ENCODE results near the gene IL10RA. TPM values are rescaled to one million over a fixed set of nuclear protein-coding genes. Genes with fewer than 3 reads are reported as not detected.

Gene IL10RA
- total RNA-seq, 1 donor from 2014 or later = 7.8 TPM

DNA sequence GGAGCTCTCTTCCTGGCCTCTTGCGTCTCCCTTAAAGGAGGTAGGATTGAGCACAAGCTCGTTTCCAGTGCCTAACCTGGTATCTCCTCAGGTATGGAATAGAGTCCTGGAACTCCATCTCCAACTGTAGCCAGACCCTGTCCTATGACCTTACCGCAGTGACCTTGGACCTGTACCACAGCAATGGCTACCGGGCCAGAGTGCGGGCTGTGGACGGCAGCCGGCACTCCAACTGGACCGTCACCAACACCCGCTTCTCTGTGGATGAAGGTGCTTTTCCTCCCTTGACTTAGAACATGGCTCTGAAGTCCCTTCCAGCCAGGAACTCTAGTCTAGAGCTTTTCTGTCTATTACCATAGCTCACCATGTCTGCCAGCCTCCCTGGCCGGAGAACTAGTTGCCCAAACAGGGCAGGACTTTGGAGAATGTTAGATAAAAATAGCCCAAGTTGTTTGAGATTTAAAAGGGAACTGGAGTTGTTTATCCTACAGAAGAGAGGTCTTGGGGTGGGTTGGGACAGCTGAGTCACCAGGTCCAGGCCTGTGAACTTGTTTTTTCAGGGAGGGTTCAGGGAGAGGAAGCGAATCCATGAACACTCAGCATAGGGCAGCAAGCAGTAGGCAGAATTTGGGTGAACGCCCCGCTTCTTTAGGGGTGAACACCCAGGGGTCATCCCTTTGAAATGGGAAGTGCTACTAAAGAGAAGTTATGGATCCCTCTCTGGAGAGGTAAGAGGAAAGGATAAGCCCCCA lies 3.3 kb downstream of the IL10RA start:
- DNase-seq (ENCODE audit: low spot score) = no peak
- peak; percentile 20 for ATAC-seq

DNA sequence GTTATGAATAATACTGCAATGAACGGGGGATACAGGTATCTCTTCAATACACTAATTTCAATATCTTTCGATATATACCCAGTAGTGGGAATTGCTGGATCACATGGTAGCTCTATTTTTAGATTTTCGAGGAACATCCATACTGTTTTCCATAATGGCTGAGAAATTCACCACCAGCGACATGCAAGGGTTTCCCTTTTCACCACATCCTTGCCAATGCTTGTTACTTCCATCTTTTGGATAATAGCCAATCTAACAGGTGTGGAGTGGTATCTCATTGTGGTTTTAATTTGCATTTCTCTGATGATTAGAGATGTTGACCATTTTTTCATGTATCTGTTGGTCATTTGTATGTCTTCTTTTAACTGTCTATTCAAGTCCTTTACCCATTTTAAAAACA lies 5.9 kb downstream of the IL10RA start:
- no peak for ATAC-seq
- DNase-seq (ENCODE audit: low spot score) = no peak

DNA sequence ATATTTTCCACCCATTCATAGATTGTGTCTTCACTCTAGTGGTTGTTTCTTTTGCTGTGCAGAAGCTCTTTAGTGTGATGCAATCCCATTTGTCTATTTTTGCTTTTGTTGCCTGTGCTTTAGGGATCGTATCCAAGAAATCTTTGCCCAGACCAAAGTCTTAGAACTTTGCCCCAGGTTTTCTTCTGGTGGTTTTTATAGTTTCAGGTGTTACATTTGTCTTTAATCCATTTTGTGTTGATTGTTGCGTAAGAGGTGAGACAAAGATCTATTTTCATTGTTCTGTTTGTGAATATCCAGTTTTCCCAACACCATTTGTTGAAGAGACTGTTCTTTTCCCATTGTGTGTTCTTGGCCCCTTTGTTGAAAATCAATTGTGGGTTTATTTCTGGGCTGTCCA lies 6.4 kb downstream of the IL10RA start:
- no peak for DNase-seq (ENCODE audit: low spot score)
- peak; percentile 16 for ATAC-seq

DNA sequence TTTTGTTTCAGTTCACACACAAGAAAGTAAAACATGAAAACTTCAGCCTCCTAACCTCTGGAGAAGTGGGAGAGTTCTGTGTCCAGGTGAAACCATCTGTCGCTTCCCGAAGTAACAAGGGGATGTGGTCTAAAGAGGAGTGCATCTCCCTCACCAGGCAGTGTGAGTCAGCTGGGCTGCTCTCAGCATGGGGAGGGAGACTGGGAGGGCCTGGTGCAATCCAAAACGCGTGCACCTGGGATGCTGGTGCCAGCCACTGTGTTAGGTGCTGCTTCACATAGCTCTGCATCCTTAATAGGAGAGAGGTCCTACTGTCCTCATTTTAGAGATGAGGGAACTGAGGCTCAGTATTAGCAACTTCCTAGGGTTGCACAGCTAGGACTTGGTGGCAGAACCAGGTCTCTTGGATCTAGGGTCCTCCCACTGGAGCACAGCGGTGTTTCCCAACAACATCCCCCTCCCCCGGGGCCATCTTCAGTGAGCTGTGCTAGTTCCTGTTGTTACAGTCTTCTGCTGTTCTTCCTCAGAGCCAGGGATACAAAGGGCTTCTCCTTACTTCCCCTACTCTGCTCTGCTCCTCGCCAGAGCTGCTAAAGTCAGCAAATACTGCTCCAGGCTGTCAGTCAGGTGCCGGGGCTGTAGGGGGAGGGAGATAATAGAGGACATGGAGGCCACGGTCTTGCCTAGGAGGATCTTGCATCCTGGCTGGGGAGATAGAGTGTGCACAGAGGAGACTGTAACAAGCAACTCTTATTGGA lies 8.0 kb downstream of the IL10RA start:
- ATAC-seq = peak; percentile 61

DNA sequence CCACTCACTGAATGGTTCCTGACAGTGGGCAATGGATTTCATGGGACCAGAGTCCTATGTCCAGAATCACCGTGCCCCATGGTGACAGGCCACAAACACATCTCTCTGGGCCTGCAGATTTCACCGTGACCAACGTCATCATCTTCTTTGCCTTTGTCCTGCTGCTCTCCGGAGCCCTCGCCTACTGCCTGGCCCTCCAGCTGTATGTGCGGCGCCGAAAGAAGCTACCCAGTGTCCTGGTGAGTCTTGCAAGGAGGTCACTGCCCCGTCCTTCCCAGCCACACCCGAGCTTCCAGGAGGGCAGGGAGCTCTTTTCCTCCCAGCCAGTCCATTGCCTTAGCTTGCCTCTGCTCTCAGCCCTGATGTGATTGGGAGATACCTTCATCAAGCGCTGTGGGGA lies 9.3 kb downstream of the IL10RA start:
- DNase-seq (ENCODE audit: low spot score) (no peak), ATAC-seq (no peak)

More for the DNA sequence above, 8.0 kb downstream of the IL10RA start:
- DNase-seq (ENCODE audit: low spot score) = no peak

DNA sequence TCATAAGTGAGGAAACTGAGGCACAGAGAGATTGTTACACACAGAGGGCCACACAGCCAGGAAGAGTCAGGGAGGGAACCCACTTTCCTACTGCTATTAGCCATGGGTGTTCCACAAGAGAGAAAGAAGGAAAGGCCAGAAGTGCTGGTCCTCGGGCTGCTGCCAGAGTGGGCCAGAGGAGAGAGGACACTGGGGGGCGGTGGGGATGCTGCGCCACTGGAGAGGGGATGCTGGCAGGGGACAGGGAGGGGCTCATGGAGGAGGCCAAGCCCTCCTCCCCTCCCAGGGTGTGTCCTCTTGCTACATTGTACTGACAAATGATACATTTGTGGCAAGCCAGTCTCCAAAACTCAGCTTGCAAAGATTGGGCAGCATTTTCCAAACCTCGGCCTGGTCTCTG lies 9.9 kb downstream of the IL10RA start:
- no peak for DNase-seq (ENCODE audit: low spot score)

DNA sequence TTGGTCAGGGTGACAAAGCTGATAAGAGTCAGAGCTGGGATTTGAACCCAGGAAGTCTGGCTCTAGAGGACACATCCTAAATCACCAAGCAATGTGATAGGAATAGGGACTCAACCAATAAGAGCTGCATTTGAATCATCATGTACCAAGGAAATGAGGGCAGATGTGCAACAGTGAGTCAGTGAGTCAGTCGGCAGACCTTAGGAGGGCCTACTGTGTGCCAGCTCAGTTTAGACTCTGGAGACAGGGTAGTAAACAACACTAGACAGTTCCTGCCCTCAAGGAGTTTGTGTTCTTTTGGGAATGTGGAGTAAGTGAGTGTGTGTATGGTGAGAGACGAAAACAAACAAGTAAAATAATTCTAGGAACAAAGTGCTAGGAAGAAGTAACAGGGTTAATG lies 11.2 kb downstream of the IL10RA start:
- ATAC-seq = no peak
- no peak for DNase-seq (ENCODE audit: low spot score)

More for the DNA sequence above, 9.9 kb downstream of the IL10RA start:
- ATAC-seq = no peak

DNA sequence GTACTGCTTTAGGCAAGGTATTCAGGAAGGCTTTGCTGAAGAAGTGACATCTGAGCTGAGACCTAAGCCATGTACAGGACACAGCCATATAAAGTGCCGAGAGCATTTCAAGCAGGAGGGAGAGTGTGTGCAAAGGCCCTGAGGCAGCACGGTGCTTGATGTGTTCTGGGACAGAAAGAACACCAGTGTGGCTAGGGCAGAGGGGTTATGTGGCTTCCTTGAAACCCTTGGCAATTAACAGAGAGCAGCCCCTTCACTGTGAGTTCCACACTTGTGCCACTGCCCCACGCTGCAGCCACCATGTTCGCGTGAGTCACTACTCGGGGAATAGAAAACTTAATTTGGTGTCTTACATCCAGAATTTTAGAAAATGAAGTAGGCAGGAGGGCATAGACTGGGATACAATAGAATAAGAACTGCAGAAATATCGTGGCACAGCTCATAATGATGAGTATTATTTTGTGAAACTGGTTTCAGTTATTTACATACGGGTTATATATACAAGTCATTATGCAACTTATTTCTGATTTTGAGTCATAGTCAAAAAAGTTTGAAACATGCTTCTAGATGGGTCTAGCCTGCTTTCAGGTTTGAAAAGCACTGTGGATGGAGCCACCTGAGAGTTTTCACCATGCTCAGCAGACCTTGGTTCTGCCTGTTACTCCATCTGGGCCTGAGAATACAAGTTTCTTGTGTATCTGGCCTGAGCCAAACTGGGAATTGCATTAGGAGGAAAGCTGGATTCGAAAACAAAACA lies 11.8 kb downstream of the IL10RA start:
- DNase-seq (ENCODE audit: low spot score) = no peak

DNA sequence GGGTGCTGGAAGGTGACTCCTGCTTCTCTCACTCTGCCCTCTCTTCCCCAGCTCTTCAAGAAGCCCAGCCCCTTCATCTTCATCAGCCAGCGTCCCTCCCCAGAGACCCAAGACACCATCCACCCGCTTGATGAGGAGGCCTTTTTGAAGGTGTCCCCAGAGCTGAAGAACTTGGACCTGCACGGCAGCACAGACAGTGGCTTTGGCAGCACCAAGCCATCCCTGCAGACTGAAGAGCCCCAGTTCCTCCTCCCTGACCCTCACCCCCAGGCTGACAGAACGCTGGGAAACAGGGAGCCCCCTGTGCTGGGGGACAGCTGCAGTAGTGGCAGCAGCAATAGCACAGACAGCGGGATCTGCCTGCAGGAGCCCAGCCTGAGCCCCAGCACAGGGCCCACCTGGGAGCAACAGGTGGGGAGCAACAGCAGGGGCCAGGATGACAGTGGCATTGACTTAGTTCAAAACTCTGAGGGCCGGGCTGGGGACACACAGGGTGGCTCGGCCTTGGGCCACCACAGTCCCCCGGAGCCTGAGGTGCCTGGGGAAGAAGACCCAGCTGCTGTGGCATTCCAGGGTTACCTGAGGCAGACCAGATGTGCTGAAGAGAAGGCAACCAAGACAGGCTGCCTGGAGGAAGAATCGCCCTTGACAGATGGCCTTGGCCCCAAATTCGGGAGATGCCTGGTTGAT lies 12.6 kb downstream of the IL10RA start:
- DNase-seq (ENCODE audit: low spot score) (no peak), ATAC-seq (no peak)

More for the DNA sequence above, 11.8 kb downstream of the IL10RA start:
- no peak for ATAC-seq

DNA sequence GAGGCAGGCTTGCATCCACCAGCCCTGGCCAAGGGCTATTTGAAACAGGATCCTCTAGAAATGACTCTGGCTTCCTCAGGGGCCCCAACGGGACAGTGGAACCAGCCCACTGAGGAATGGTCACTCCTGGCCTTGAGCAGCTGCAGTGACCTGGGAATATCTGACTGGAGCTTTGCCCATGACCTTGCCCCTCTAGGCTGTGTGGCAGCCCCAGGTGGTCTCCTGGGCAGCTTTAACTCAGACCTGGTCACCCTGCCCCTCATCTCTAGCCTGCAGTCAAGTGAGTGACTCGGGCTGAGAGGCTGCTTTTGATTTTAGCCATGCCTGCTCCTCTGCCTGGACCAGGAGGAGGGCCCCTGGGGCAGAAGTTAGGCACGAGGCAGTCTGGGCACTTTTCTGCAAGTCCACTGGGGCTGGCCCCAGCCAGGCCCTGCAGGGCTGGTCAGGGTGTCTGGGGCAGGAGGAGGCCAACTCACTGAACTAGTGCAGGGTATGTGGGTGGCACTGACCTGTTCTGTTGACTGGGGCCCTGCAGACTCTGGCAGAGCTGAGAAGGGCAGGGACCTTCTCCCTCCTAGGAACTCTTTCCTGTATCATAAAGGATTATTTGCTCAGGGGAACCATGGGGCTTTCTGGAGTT lies 13.3 kb downstream of the IL10RA start:
- ATAC-seq = no peak
- DNase-seq (ENCODE audit: low spot score) = peak; percentile 39

DNA sequence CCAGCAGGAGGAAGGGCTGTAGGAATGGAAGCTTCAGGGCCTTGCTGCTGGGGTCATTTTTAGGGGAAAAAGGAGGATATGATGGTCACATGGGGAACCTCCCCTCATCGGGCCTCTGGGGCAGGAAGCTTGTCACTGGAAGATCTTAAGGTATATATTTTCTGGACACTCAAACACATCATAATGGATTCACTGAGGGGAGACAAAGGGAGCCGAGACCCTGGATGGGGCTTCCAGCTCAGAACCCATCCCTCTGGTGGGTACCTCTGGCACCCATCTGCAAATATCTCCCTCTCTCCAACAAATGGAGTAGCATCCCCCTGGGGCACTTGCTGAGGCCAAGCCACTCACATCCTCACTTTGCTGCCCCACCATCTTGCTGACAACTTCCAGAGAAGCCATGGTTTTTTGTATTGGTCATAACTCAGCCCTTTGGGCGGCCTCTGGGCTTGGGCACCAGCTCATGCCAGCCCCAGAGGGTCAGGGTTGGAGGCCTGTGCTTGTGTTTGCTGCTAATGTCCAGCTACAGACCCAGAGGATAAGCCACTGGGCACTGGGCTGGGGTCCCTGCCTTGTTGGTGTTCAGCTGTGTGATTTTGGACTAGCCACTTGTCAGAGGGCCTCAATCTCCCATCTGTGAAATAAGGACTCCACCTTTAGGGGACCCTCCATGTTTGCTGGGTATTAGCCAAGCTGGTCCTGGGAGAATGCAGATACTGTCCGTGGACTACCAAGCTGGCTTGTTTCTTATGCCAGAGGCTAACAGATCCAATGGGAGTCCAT lies 14.1 kb downstream of the IL10RA start:
- DNase-seq (ENCODE audit: low spot score) (peak; percentile 40), ATAC-seq (no peak)

DNA sequence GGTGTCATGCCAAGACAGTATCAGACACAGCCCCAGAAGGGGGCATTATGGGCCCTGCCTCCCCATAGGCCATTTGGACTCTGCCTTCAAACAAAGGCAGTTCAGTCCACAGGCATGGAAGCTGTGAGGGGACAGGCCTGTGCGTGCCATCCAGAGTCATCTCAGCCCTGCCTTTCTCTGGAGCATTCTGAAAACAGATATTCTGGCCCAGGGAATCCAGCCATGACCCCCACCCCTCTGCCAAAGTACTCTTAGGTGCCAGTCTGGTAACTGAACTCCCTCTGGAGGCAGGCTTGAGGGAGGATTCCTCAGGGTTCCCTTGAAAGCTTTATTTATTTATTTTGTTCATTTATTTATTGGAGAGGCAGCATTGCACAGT lies 14.6 kb downstream of the IL10RA start:
- peak; percentile 41 for DNase-seq (ENCODE audit: low spot score)
- no peak for ATAC-seq

DNA sequence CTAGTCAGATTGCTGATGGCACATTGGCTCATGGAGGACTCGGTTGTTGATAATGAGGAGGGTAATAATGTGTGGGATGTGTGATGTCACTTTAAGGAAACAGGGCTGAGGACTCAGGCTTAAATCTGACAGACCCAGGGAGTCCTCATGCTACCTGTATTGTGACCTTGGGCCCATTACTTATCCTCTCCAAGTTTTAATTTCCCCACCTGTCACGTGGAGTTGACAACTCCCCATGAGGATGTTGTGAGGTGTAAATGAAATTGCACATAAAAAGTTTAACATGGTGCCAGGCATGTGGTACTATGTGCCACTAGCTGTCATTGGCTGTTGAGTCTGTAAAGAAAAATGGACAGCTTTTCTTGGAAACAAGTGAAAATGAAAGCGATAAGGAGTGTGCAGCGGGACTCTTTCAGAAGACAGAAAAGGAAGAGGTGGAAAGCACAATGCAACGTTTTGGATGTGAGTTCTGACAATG lies 15.3 kb downstream of the IL10RA start:
- DNase-seq (ENCODE audit: low spot score) = no peak
- no peak for ATAC-seq

DNA sequence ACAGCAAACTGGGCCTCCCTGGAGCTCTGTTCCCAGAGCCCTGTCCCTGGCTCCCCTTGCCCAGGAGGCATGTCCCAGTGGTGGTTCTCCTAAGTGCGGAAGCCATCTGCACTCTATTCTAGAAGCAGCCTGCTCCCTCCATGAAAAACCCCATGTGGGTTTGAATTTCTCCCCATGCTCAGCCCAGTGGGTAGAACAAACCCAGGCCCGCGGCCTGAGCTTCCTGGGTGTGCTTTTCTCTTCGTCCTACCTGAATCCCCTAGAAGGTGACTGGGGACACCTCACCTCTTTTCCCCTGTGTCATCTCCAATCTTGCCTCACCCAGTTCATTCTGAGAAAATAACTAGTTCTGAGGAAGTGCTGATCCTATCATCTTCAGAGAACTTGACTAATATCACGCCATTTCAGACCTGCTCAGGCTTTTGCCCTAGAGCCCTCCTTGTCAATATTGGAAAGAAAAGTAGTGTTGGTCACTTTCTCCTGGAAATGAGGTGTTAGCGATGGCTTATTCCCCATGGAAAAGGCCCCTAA lies 15.9 kb downstream of the IL10RA start:
- peak; percentile 33 for DNase-seq (ENCODE audit: low spot score)
- ATAC-seq = no peak

DNA sequence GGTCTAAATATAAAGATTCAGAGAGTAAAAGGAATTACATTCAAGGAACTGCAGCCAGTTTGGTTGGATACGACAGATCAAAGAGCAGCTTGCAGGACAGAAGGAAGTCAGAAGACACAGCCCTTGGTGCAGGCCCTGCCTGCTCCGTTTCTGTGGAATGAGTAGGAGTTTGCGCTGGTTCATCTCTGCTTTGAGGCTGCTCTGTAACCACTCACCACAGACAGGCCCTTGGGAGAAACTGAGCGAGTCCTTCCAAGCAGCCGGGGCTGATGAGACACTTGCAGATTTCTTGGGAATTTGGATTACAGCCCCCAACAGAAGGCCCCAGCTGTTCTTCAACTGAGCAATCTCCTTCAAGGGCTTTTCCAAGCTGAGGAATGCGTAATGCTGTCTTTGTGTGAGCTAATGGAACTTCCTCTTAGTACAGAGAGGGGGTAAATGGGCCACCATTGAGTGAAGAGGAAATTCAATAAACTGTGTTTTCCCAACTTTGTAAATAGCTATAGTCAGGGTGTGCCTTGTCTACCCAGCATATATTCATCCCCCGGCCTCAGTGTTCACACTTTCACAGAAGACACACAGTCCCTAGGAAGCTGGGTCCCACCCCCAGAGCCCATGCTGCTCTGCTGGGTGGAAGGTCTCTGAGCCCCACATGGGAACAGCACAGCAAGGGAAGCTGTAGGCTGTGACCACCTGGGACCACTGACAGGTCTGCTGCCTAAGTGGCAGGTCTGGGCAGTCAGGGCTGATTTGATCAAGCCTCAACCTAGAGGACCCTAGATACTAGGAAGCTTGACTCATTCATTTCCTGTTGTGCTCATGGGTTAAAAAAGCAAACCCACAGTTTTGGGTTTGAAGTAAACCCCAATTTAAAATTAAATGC lies 16.6 kb downstream of the IL10RA start:
- DNase-seq (ENCODE audit: low spot score) = peak; percentile 39
- ATAC-seq = peak; percentile 12

DNA sequence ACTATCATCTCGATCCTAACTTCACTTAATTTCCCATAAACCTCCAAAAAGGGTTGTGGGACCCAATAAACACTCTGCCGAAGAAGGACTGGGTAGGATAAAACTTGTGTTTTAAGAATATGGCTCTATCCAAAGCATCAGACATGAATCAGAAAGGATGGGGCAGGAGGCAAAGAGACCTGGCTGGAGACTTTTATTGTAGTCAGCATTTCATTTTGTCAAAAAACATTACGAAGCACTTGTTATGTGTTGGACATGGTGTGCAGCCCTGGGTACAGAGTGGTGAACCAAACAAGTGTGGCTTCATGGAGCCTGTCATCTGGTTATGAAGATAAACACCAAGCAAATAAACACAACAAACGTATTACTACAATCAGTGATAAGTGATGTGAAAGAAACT lies 17.3 kb downstream of the IL10RA start:
- ATAC-seq (no peak), DNase-seq (ENCODE audit: low spot score) (no peak)

DNA sequence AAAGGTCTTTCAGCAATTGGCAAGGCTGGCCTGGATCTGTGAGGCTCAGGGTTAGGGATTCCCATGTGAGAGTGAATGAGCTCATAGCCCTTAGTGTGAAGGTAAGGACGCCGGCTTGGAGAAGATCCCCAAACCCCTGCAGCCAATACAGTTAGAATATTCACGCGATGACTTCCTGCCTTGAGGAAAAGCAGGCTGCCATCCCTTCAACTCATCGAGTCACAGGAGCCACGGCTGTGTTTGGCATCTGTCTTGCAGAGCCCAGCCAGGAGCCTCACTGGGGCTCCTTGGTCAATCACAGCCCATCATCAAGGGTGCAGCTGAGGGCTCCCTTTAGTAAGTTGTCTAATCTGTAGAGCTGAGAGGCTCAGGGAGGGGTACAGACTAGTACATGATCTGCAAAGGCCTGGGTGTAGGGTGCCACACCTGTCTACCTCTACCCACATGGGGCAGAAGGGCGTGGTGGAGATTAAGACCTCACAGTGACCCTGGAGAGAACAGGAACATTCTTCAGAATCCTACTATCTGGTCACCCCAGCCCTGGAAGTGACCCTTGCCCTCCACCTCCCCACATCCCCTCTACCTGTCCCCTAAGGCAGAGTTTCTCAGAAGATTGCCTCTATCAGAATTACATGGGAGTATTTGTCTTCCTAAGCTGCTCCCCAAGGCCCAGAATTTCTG lies 18.5 kb downstream of the IL10RA start:
- ATAC-seq (no peak), DNase-seq (ENCODE audit: low spot score) (no peak)
